Vagina (tissue), 2 donors: ENCODE results near the gene CLDN11.

Source experiments
- CTCF ChIP-seq, 3 experiments: fragments of 450-650 bp in 2 of 3; fragments of 200-600 bp in 1 of 3; sonication (generic) in 1 of 3; IDR thresholded peaks; one replicate each; pipeline ENCODE4 v1.5.1; 2017 to 2019; ENCODE audit warnings: antibody characterized with exemption in 3 of 3, mild to moderate bottlenecking in 2 of 3, moderate library complexity in 2 of 3
- POLR2AphosphoS5 ChIP-seq, 2 donors: sonication (generic); formaldehyde crosslinking; IDR thresholded peaks; one replicate each; pipeline ENCODE4 v1.9.0; 2017; ENCODE audit warnings: antibody characterized with exemption in 2 of 2, mild to moderate bottlenecking in 2 of 2, low read depth in 1 of 2; ENCODE audit not compliant: insufficient read depth in 1 of 2

- no peak for TF ChIP-seq CTCF (IDR thresholded peaks at IDR 0.05)
- TF ChIP-seq POLR2AphosphoS5 (IDR thresholded peaks at IDR 0.05; ENCODE audit: insufficient read depth in 1 of 2, low read depth in 1 of 2) = no peak
Measured at GRCh38 chr3:170397685-170398084, 21.0 kb upstream of the CLDN11 start.
